ENCODE results near the gene KCNE5. TPM values are rescaled to one million over a fixed set of nuclear protein-coding genes. Genes with fewer than 3 reads are reported as not detected.

KCNE5 gene
- total RNA-seq, 2 experiments from 2014 or later = not detected

- H3K9me3 Mint-ChIP-seq = no peaks in the 10 kb centered on the region
- no peak overlapping the region for H3K27ac Mint-ChIP-seq
- Histone ChIP-seq H3K9me3 (ENCODE audit: control insufficient read depth in 1 of 2, insufficient read depth in 1 of 2, low read length in 2 of 2) (no peaks in the 10 kb centered on the region), H3K4me1 (ENCODE audit: insufficient read depth, low read length) (no peaks in the 10 kb centered on the region), H3K27me3 (ENCODE audit: control insufficient read depth in 1 of 2, insufficient read depth in 2 of 2, low read length in 2 of 2) (no peaks in the 10 kb centered on the region), H3K27ac (ENCODE audit: low read depth in 1 of 2, low read length in 2 of 2) (no peak overlapping the region), H3K4me3 (ENCODE audit: low read length) (no peak overlapping the region), H3K36me3 (ENCODE audit: insufficient read depth, low read length) (no peaks in the 10 kb centered on the region)
- no peaks in the 10 kb centered on the region for H3K36me3 Mint-ChIP-seq (ENCODE audit: low read depth)
- intact Hi-C loops (cut with DNase I, micrococcal nuclease) = loop anchor here (5.0 kb wide), 1 partner anchor 146 kb away; no protein-coding TSS in a partner anchor
- ChIA-PET CTCF (interaction anchor here (1.5 kb wide), 1 partner anchor 12 kb away, joined by 3 read pairs; no protein-coding TSS in a partner anchor), POLR2A (no interaction called here)
- H3K4me3 Mint-ChIP-seq = no peak overlapping the region
- no peak for TF ChIP-seq CTCF (IDR thresholded peaks at IDR 0.05)
- H3K27me3 Mint-ChIP-seq = no peaks in the 10 kb centered on the region
- no peak for ATAC-seq (ENCODE audit: poor library complexity)
- H3K4me1 Mint-ChIP-seq (ENCODE audit: low read depth) = no peaks in the 10 kb centered on the region
- peak in 1 of 14 experiments; percentile 2 for DNase-seq
Measured at GRCh38 chrX:109632906-109633504, 8.0 kb upstream of the KCNE5 start.

- ATAC-seq (ENCODE audit: poor library complexity) (no peak), DNase-seq (no peak)
- Mint-ChIP-seq H3K4me3 (no peak overlapping the region), H3K36me3 (ENCODE audit: low read depth) (no peaks in the 10 kb centered on the region), H3K27ac (no peak overlapping the region), H3K4me1 (ENCODE audit: low read depth) (no peaks in the 10 kb centered on the region), H3K27me3 (no peaks in the 10 kb centered on the region), H3K9me3 (no peaks in the 10 kb centered on the region)
- Histone ChIP-seq H3K36me3 (ENCODE audit: insufficient read depth, low read length) (no peaks in the 10 kb centered on the region), H3K27ac (ENCODE audit: low read depth in 1 of 2, low read length in 2 of 2) (no peak overlapping the region), H3K4me1 (ENCODE audit: insufficient read depth, low read length) (no peaks in the 10 kb centered on the region), H3K4me3 (ENCODE audit: low read length) (no peak overlapping the region), H3K27me3 (ENCODE audit: control insufficient read depth in 1 of 2, insufficient read depth in 2 of 2, low read length in 2 of 2) (no peaks in the 10 kb centered on the region), H3K9me3 (ENCODE audit: control insufficient read depth in 1 of 2, insufficient read depth in 1 of 2, low read length in 2 of 2) (no peaks in the 10 kb centered on the region)
- TF ChIP-seq CTCF (IDR thresholded peaks at IDR 0.05) = no peak
- ChIA-PET POLR2A (no interaction called here), CTCF (no interaction called here)
- intact Hi-C loops (cut with DNase I, micrococcal nuclease) = no loop called here
Measured at GRCh38 chrX:109629310-109629709, 4.3 kb upstream of the KCNE5 start.

- ChIA-PET CTCF (no interaction called here), POLR2A (no interaction called here)
- TF ChIP-seq CTCF (IDR thresholded peaks at IDR 0.05) = no peak
- Mint-ChIP-seq H3K9me3 (no peaks in the 10 kb centered on the region), H3K36me3 (ENCODE audit: low read depth) (no peaks in the 10 kb centered on the region), H3K27ac (no peak overlapping the region), H3K4me1 (ENCODE audit: low read depth) (no peaks in the 10 kb centered on the region), H3K27me3 (no peaks in the 10 kb centered on the region), H3K4me3 (no peak overlapping the region)
- H3K4me3 ChIP-seq (ENCODE audit: low read length) = no peak overlapping the region
- intact Hi-C loops (cut with DNase I, micrococcal nuclease) = no loop called here
- DNase-seq = no peak
- ATAC-seq (ENCODE audit: poor library complexity) = no peak
- no peaks in the 10 kb centered on the region for H3K27me3 ChIP-seq (ENCODE audit: control insufficient read depth in 1 of 2, insufficient read depth in 2 of 2, low read length in 2 of 2)
- no peaks in the 10 kb centered on the region for H3K4me1 ChIP-seq (ENCODE audit: insufficient read depth, low read length)
- no peaks in the 10 kb centered on the region for H3K36me3 ChIP-seq (ENCODE audit: insufficient read depth, low read length)
- H3K9me3 ChIP-seq (ENCODE audit: control insufficient read depth in 1 of 2, insufficient read depth in 1 of 2, low read length in 2 of 2) = no peaks in the 10 kb centered on the region
- no peak overlapping the region for H3K27ac ChIP-seq (ENCODE audit: low read depth in 1 of 2, low read length in 2 of 2)
Measured at GRCh38 chrX:109626637-109627036, 1.7 kb upstream of the KCNE5 start.

Data from CD4-positive, alpha-beta T cell (primary cell).